Upper lobe of left lung (tissue), 4 donors: ENCODE data around the gene FGF10.

Experiments used
- CTCF ChIP-seq, 6 experiments: fragments of 450-650 bp in 4 of 6; fragments of 200-600 bp in 2 of 6; sonication (generic) in 2 of 6; IDR thresholded peaks; one replicate each; pipeline ENCODE4 v1.5.1; 2016 to 2019; ENCODE audit warnings: antibody characterized with exemption in 6 of 6
- EP300 ChIP-seq, 4 donors: sonication (generic); formaldehyde crosslinking; IDR thresholded peaks; one replicate each; pipeline ENCODE4 v1.5.1; 2017; ENCODE audit warnings: antibody characterized with exemption in 4 of 4, control low read depth in 2 of 4
- POLR2A ChIP-seq, 4 donors: fragments of 450-650 bp; IDR thresholded peaks; one replicate each; pipeline ENCODE4 v1.5.1; 2016 to 2017; ENCODE audit warnings: antibody characterized with exemption in 4 of 4, mild to moderate bottlenecking in 2 of 4
- POLR2AphosphoS5 ChIP-seq, 2 donors: sonication (generic); formaldehyde crosslinking; IDR thresholded peaks; one replicate each; pipeline ENCODE4 v1.5.1; 2017; ENCODE audit warnings: antibody characterized with exemption in 2 of 2

- TF ChIP-seq POLR2A (IDR thresholded peaks at IDR 0.05) (no peak), CTCF (IDR thresholded peaks at IDR 0.05) (no peak), POLR2AphosphoS5 (IDR thresholded peaks at IDR 0.05) (no peak), EP300 (IDR thresholded peaks at IDR 0.05) (no peak)
Observed at GRCh38 chr5:44266882-44267576, 122.2 kb downstream of the FGF10 start.
